Endothelial cell of umbilical vein (primary cell): ENCODE measurements around the gene SYCP1. TPM values are rescaled to one million over a fixed set of nuclear protein-coding genes. Genes with fewer than 3 reads are reported as not detected.

Source experiments
- BruUV-seq: library from RNA; stranded (reverse); fragments of 400-500 nt; replicated peaks from 2 replicates; lab custom pipeline; 2021; lab: Mats Ljungman, UMichigan
- CTCF ChIA-PET: fragments of 300-600, 350-600 bp; sonication (Branson Sonifier 250); formaldehyde crosslinking; loops from one replicate; lab custom pipeline; 2021; ENCODE audit warnings: antibody characterized with exemption, inconsistent platforms; lab: Charles Lee
- POLR2A ChIA-PET: fragments of 300-600, 350-600 bp; sonication (Branson Sonifier 250); formaldehyde crosslinking; loops from one replicate; lab custom pipeline; 2021; ENCODE audit warnings: antibody characterized with exemption, inconsistent platforms; lab: Charles Lee
- DNase-seq: peaks from one replicate; pipeline ENCODE4 v3.0.0-alpha.2; 2011; ENCODE audit warnings: low read depth, low spot score
- FAIRE-seq: peaks from 2 replicates; lab custom pipeline; 2011; peaks lifted over from hg19 to GRCh38; lab: Jason Lieb, UNC
- H2AFZ ChIP-seq: 2 replicates; pipeline ENCODE4 v1.6.0; 2012; ENCODE audit warnings: low read depth, low read length, control low read depth, inconsistent platforms
- H3K27ac ChIP-seq: 2 replicates; pipeline ENCODE4 v1.5.1; 2011; ENCODE audit warnings: low read depth, mild to moderate bottlenecking, control low read depth, low read length, moderate library complexity; ENCODE audit not compliant: insufficient read depth
- H3K27me3 ChIP-seq, 2 experiments: 2 replicates each; pipeline versions ENCODE4 v1.6.0 to v1.6.1; 2011; ENCODE audit warnings: low read length in 2 of 2, mixed read lengths in 1 of 2; ENCODE audit not compliant: control insufficient read depth in 2 of 2, insufficient read depth in 2 of 2
- H3K36me3 ChIP-seq, 2 experiments: 2 replicates in 1 of 2; 3 replicates in 1 of 2; pipeline ENCODE4 v1.5.1; 2011; ENCODE audit warnings: low read length in 2 of 2, mild to moderate bottlenecking in 1 of 2, moderate library complexity in 1 of 2; ENCODE audit not compliant: control insufficient read depth in 2 of 2, insufficient read depth in 2 of 2; ENCODE audit errors: extremely low read depth in 1 of 2
- H3K4me1 ChIP-seq: 3 replicates; pipeline ENCODE4 v1.5.1; 2011; ENCODE audit warnings: mild to moderate bottlenecking, low read length; ENCODE audit not compliant: control insufficient read depth, insufficient read depth; ENCODE audit errors: extremely low read depth
- H3K4me2 ChIP-seq: 2 replicates; pipeline ENCODE4 v1.6.1; 2011; ENCODE audit warnings: low read length, control low read depth, mixed read lengths; ENCODE audit not compliant: insufficient read depth
- H3K4me3 ChIP-seq, 3 experiments: fragments of 200-600 bp in 1 of 3; sonication (generic), shearing (Covaris generic) in 1 of 3; replicated peaks in 1 of 3; 2 replicates each; pipeline ENCODE4 v1.5.1; 2011 to 2016; ENCODE audit warnings: control low read depth in 3 of 3, low read length in 3 of 3, mild to moderate bottlenecking in 2 of 3, inconsistent platforms in 1 of 3, low read depth in 1 of 3, moderate library complexity in 1 of 3; ENCODE audit not compliant: insufficient read depth in 1 of 3
- H3K79me2 ChIP-seq: 2 replicates; pipeline ENCODE4 v1.6.0; 2012; ENCODE audit warnings: low read length, inconsistent platforms; ENCODE audit not compliant: control insufficient read depth, insufficient read depth
- H3K9ac ChIP-seq: replicated peaks from 2 replicates; pipeline ENCODE3; 2011; ENCODE audit warnings: low read length, control low read depth; ENCODE audit not compliant: insufficient read depth; ENCODE audit errors: extremely low read depth
- H3K9me1 ChIP-seq: replicated peaks from 3 replicates; pipeline ENCODE4 v1.6.0; 2011; ENCODE audit warnings: mild to moderate bottlenecking, low read length; ENCODE audit not compliant: control insufficient read depth, insufficient read depth; ENCODE audit errors: extremely low read depth
- H3K9me3 ChIP-seq: replicated peaks from 2 replicates; pipeline ENCODE4 v1.5.1; 2012; ENCODE audit warnings: low read length, inconsistent platforms; ENCODE audit not compliant: control insufficient read depth, insufficient read depth
- H4K20me1 ChIP-seq: replicated peaks from 2 replicates; pipeline ENCODE3; 2011; ENCODE audit warnings: mild to moderate bottlenecking, low read length; ENCODE audit not compliant: control insufficient read depth, insufficient read depth; ENCODE audit errors: extremely low read depth
- EZH2 ChIP-seq: IDR thresholded peaks from 2 replicates; pipeline ENCODE4 v1.6.1; 2012; ENCODE audit warnings: borderline replicate concordance, low read depth, mild to moderate bottlenecking, moderate library complexity, low read length, inconsistent platforms; ENCODE audit not compliant: severe bottlenecking
- FOS ChIP-seq: IDR thresholded peaks from 2 replicates; pipeline ENCODE4 v1.6.1; 2011; ENCODE audit warnings: mild to moderate bottlenecking, low read length, moderate library complexity, borderline replicate concordance; ENCODE audit not compliant: insufficient read depth
- GATA2 ChIP-seq: IDR thresholded peaks from 2 replicates; pipeline ENCODE4 v1.7.0; 2011; ENCODE audit warnings: low read depth, mild to moderate bottlenecking, moderate library complexity, mixed read lengths, low read length; ENCODE audit not compliant: insufficient read length, insufficient read depth
- JUN ChIP-seq: IDR thresholded peaks from 2 replicates; pipeline ENCODE4 v1.6.1; 2011; ENCODE audit warnings: borderline replicate concordance, low read depth; ENCODE audit not compliant: insufficient read length, insufficient read depth
- MAX ChIP-seq: IDR thresholded peaks from 2 replicates; pipeline ENCODE4 v1.6.1; 2011; ENCODE audit not compliant: insufficient read depth, insufficient read length
- MYC ChIP-seq: IDR thresholded peaks from one replicate; pipeline ENCODE4 v1.6.1; 2011; ENCODE audit warnings: mild to moderate bottlenecking, low read depth, low read length
- POLR2A ChIP-seq: IDR thresholded peaks from 2 replicates; pipeline ENCODE4 v1.6.1; 2012; ENCODE audit warnings: low read depth, mild to moderate bottlenecking, control low read depth, low read length
- POLR2AphosphoS5 ChIP-seq: IDR thresholded peaks from 2 replicates; pipeline ENCODE4 v1.6.1; 2012; ENCODE audit warnings: low read depth, mild to moderate bottlenecking, control low read depth, low read length, moderate library complexity; ENCODE audit not compliant: insufficient read depth
- dilution Hi-C: fragments of 300-500 bp; cut with MboI; formaldehyde crosslinking; loops from one replicate; pipeline ENCODE4 v1.15.0; 2019; ENCODE audit warnings: low sequenced_read_pairs; ENCODE audit not compliant: extremely low pct_ligation_motif_present
- intact Hi-C: fragments of 100-400 bp; cut with micrococcal nuclease; formaldehyde crosslinking; loops from one replicate; pipeline ENCODE4 v1.10.0; 2022
- polyA plus RNA-seq, 4 experiments: library from polyadenylated mRNA; depleted of rRNA in 3 of 4; stranded (reverse) in 3 of 4; unstranded in 1 of 4; fragments of >200 nt; gene quantifications; 2 replicates each; pipeline versions ENCODE4 v1.2.1 to v1.2.3, GENCODE V29; 2011 to 2012; ENCODE audit warnings: missing spikeins in 1 of 4
- total RNA-seq: library from RNA; stranded (reverse); gene quantifications from 2 replicates; pipeline ENCODE4 v1.2.3, GENCODE V29; 2021
- TF ChIP-seq, protein P1 (sequence below), 2 donors: IDR thresholded peaks; 1 replicate in 1 of 2; 2 replicates in 1 of 2; pipeline ENCODE4 v1.5.1; 2011; ENCODE audit warnings: low read length in 2 of 2, mild to moderate bottlenecking in 2 of 2, moderate library complexity in 2 of 2, control low read depth in 1 of 2, inconsistent platforms in 1 of 2, low read depth in 1 of 2; ENCODE audit not compliant: insufficient read depth in 1 of 2; ENCODE audit errors: extremely low read depth in 1 of 2

The SYCP1 gene
- total and polyA plus RNA-seq, 2 donors (not counting 3 experiments of a cell fraction or from before 2014, with no cell fraction given), result not detected

- Histone ChIP-seq H3K36me3 (no peaks in the 10 kb centered on the region), H2AFZ (no peak overlapping the region), H3K9ac (no peak overlapping the region), H3K79me2 (no peaks in the 10 kb centered on the region), H3K4me3 (no peak overlapping the region), H3K4me2 (no peak overlapping the region), H3K27me3 (peaks cover 0 to 8% of the 10 kb centered on the region in 2 experiments), H3K27ac (no peak overlapping the region), H4K20me1 (no peaks in the 10 kb centered on the region), H3K4me1 (no peaks in the 10 kb centered on the region), H3K9me3 (no peaks in the 10 kb centered on the region), H3K9me1 (no peaks in the 10 kb centered on the region)
- DNase-seq (no peak), FAIRE-seq (no peak)
- no TSS peak for BruUV-seq
- ChIA-PET CTCF (interaction anchor here (0.9 kb wide), 1 partner anchor 21 kb away, joined by 4 read pairs; no protein-coding TSS in a partner anchor), POLR2A (no interaction called here)
- dilution Hi-C loops, result no loop called here
- intact Hi-C loops, result no loop called here
- no peak for TF ChIP-seq EZH2
- TF ChIP-seq, protein P1, sequence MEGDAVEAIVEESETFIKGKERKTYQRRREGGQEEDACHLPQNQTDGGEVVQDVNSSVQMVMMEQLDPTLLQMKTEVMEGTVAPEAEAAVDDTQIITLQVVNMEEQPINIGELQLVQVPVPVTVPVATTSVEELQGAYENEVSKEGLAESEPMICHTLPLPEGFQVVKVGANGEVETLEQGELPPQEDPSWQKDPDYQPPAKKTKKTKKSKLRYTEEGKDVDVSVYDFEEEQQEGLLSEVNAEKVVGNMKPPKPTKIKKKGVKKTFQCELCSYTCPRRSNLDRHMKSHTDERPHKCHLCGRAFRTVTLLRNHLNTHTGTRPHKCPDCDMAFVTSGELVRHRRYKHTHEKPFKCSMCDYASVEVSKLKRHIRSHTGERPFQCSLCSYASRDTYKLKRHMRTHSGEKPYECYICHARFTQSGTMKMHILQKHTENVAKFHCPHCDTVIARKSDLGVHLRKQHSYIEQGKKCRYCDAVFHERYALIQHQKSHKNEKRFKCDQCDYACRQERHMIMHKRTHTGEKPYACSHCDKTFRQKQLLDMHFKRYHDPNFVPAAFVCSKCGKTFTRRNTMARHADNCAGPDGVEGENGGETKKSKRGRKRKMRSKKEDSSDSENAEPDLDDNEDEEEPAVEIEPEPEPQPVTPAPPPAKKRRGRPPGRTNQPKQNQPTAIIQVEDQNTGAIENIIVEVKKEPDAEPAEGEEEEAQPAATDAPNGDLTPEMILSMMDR (IDR thresholded peaks at IDR 0.05; ENCODE audit: extremely low read depth in 1 of 2, insufficient read depth in 1 of 2, low read depth in 1 of 2, low read length in 2 of 2), result no peak
- no peak for TF ChIP-seq GATA2
- no peak for TF ChIP-seq MAX
- no peak for TF ChIP-seq POLR2A
These were observed 176.9 kb downstream of the SYCP1 start for GRCh38 chr1:115031595-115031994.

DNA sequence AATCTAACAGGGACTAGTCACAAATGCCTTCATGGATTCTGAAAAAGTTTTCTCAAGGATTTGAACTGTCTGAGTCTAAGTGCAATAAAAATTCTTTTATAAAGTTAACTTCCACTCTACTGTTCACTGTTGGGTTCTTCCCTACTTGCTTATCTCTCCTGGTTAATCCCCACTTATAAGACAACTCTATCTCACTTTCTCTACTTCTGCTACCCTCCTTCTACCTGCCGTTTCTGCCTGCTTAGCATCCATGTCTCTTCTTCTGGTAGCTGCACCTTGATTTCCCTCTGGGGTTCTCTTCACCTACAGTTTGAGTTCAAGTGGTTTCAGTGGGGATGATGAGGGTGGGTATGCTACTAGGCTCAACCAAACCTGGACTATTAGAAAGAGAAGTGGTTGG is 181.0 kb downstream of the SYCP1 start:
- CTCF ChIA-PET, result interaction anchor here (1.8 kb wide), 1 partner anchor 17 kb away, joined by 7 read pairs; no protein-coding TSS in a partner anchor
- dilution Hi-C loops (no loop called here), intact Hi-C loops (no loop called here)
- H3K4me3 ChIP-seq, result no peak overlapping the region
- POLR2A ChIA-PET, result no interaction called here
- DNase-seq (no peak), FAIRE-seq (no peak)
- no peaks in the 10 kb centered on the region for H3K36me3 ChIP-seq
- BruUV-seq, result no TSS peak
- no peak for TF ChIP-seq POLR2AphosphoS5
- TF ChIP-seq EZH2, result no peak
- TF ChIP-seq, protein P1 (IDR thresholded peaks at IDR 0.05; ENCODE audit: extremely low read depth in 1 of 2, insufficient read depth in 1 of 2, low read depth in 1 of 2, low read length in 2 of 2), result no peak
- TF ChIP-seq GATA2, result no peak
- no peak for TF ChIP-seq JUN
- no peak for TF ChIP-seq MAX
- TF ChIP-seq POLR2A, result no peak
- TF ChIP-seq FOS, result no peak
- TF ChIP-seq MYC, result no peak
- no peak overlapping the region for H3K9ac ChIP-seq
- H4K20me1 ChIP-seq, result no peaks in the 10 kb centered on the region
- peaks cover 4 to 10% of the 10 kb centered on the region in 2 experiments for H3K27me3 ChIP-seq
- H2AFZ ChIP-seq, result no peak overlapping the region
- H3K9me1 ChIP-seq, result no peaks in the 10 kb centered on the region
- H3K27ac ChIP-seq, result no peak overlapping the region
- H3K9me3 ChIP-seq, result no peaks in the 10 kb centered on the region
- H3K4me2 ChIP-seq, result no peak overlapping the region
- H3K4me1 ChIP-seq, result no peaks in the 10 kb centered on the region
- H3K79me2 ChIP-seq, result no peaks in the 10 kb centered on the region
